ENCODE data around the gene NDUFA8. TPM values are rescaled to one million over a fixed set of nuclear protein-coding genes. Genes with fewer than 3 reads are reported as not detected.
A peak's percentile ranks its signal among the peaks of the same experiment; 100 is the strongest.

Gene NDUFA8
- polyA plus RNA-seq (2013, experiment 1 of 2): 96.5 TPM
- polyA plus RNA-seq (2013, experiment 2 of 2): 80.9 TPM

GRCh38 chr9:122159026-122159924, at the start of gene NDUFA8, which contains the start of gene MORN5:
NDUFA8 (minus strand) TSS chr9:122159779; CDS start chr9:122159677, 102 bp downstream.
MORN5 (plus strand) TSS chr9:122159908; CDS start chr9:122159973, 65 bp downstream.
- Histone ChIP-seq H3K9me3 (ENCODE audit: control insufficient read depth, low read length) (no peaks in the 10 kb centered on the region), H3K27ac (ENCODE audit: low read depth, low read length, severe bottlenecking) (peak within 1 kb of the TSS; percentile 2), H3K4me1 (ENCODE audit: control insufficient read depth, insufficient read depth, low read length, poor library complexity, severe bottlenecking) (no peaks in the 10 kb centered on the region), H3K36me3 (ENCODE audit: control insufficient read depth, insufficient read depth, low read length) (no peaks in the 10 kb centered on the region), H3K4me3 (ENCODE audit: extremely low read depth, insufficient read depth, low read length, poor library complexity, severe bottlenecking) (peak within 1 kb of the TSS; percentile 94)
- WGBS, 2 experiments (ENCODE audit: insufficient coverage in 2 of 2): 1 to 4% methylated on average over 42 to 44 of the region's 56 CpGs

DNA sequence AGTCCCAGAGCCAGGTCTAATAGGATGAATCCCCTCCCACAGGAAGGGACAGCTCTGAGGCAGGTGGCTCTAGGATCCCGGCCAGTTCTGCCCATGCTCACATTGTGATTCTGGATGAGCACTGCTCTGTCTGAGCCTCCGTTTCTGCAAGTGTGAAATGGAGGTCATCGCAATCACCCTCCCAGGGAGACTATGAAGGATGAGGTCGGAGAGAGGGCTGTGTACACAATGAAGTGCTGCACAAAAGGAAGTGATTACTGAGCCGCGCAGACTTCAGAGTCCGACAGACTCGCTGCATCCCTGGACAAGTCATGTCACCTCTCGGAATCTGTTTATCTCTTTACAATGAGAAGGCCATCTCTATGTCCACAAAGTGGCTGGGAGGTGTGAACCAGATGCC, 47.5 kb upstream of the NDUFA8 start:
- no peak overlapping the region for H3K4me3 ChIP-seq (ENCODE audit: extremely low read depth, insufficient read depth, low read length, poor library complexity, severe bottlenecking)
- no peaks in the 10 kb centered on the region for H3K9me3 ChIP-seq (ENCODE audit: control insufficient read depth, low read length)
- no peaks in the 10 kb centered on the region for H3K4me1 ChIP-seq (ENCODE audit: control insufficient read depth, insufficient read depth, low read length, poor library complexity, severe bottlenecking)
- WGBS, 2 experiments (ENCODE audit: insufficient coverage in 2 of 2): 91 to 96% methylated on average over 9 of the region's 9 CpGs
- no peak overlapping the region for H3K27ac ChIP-seq (ENCODE audit: low read depth, low read length, severe bottlenecking)
- no peaks in the 10 kb centered on the region for H3K36me3 ChIP-seq (ENCODE audit: control insufficient read depth, insufficient read depth, low read length)

GRCh38 chr9:122206118-122207046, 46.8 kb upstream of the NDUFA8 start:
- 85 to 100% methylated on average over 5 to 8 of the region's 9 CpGs for WGBS, 2 experiments (ENCODE audit: insufficient coverage in 2 of 2)
- H3K36me3 ChIP-seq (ENCODE audit: control insufficient read depth, insufficient read depth, low read length): no peaks in the 10 kb centered on the region
- no peaks in the 10 kb centered on the region for H3K9me3 ChIP-seq (ENCODE audit: control insufficient read depth, low read length)
- H3K4me1 ChIP-seq (ENCODE audit: control insufficient read depth, insufficient read depth, low read length, poor library complexity, severe bottlenecking): peaks cover 2% of the 10 kb centered on the region
- no peak overlapping the region for H3K4me3 ChIP-seq (ENCODE audit: extremely low read depth, insufficient read depth, low read length, poor library complexity, severe bottlenecking)
- no peak overlapping the region for H3K27ac ChIP-seq (ENCODE audit: low read depth, low read length, severe bottlenecking)

DNA sequence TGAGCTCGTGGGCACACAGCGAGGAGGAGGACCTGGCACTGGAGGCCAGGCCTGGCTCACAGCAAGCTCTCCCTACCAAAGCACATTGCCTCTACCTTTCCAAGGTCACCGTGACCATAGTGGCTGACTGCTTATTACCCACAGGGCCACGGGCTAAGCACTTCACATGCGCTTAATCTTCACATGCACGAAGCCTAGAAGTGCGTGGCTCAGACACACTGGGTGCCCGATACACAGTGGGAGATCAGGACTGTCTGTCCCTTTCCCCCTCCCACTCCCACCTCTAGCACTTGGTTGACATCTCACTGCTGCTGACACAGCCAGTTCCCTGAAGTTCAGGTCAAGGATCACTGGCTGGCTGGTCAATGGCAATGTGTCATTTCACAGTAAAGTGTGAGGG, 45.6 kb upstream of the NDUFA8 start:
- Histone ChIP-seq H3K36me3 (ENCODE audit: control insufficient read depth, insufficient read depth, low read length) (no peaks in the 10 kb centered on the region), H3K4me1 (ENCODE audit: control insufficient read depth, insufficient read depth, low read length, poor library complexity, severe bottlenecking) (peaks cover 3% of the 10 kb centered on the region), H3K4me3 (ENCODE audit: extremely low read depth, insufficient read depth, low read length, poor library complexity, severe bottlenecking) (no peak overlapping the region), H3K9me3 (ENCODE audit: control insufficient read depth, low read length) (no peaks in the 10 kb centered on the region), H3K27ac (ENCODE audit: low read depth, low read length, severe bottlenecking) (no peak overlapping the region)
- WGBS, 2 experiments (ENCODE audit: insufficient coverage in 2 of 2): 94 to 98% methylated on average over 8 of the region's 8 CpGs

DNA sequence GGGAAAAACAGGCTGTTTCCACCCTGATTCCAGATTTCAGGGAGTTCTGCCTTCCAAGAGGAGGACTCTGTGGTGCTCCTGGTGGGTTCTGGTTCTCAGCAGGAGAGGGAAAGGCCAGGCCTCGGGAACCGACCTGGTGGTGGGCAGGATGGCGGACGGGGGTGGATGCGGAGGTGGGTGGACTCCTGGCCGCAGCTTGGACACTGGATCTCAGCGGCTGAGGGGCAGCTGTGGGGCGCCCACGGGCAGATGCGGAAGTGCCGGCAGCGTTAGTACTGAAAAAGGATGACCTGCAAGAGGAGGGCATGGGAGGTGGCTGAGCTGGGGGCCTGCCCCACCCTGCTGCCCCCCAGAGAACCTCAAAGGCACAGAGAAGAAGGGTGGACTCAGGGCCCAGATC, 44.9 kb upstream of the NDUFA8 start:
- Histone ChIP-seq H3K36me3 (ENCODE audit: control insufficient read depth, insufficient read depth, low read length) (no peaks in the 10 kb centered on the region), H3K4me3 (ENCODE audit: extremely low read depth, insufficient read depth, low read length, poor library complexity, severe bottlenecking) (no peak overlapping the region), H3K4me1 (ENCODE audit: control insufficient read depth, insufficient read depth, low read length, poor library complexity, severe bottlenecking) (peaks cover 3% of the 10 kb centered on the region), H3K9me3 (ENCODE audit: control insufficient read depth, low read length) (no peaks in the 10 kb centered on the region), H3K27ac (ENCODE audit: low read depth, low read length, severe bottlenecking) (no peak overlapping the region)
- 88% methylated on average over 9 to 12 of the region's 12 CpGs for WGBS, 2 experiments (ENCODE audit: insufficient coverage in 2 of 2)

DNA sequence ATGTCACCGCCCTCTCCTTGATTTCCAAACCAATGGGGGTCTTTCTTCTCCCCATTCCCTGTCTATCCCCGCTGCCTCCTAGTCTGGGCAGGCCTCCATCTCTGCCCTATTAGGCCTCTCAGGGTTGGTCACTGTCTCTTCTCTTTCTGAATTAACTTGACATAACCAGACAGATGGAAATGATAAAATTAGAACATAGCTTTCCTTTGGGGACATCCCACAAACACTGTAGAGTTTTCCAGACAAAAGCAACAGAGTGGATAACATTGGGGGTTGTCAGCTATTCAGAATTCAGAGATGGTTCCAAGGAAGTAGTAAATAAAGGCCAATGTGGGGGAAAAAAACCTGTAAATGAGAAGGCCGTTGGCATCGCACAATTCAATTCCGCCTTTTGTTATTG, 44.5 kb upstream of the NDUFA8 start:
- no peaks in the 10 kb centered on the region for H3K9me3 ChIP-seq (ENCODE audit: control insufficient read depth, low read length)
- H3K27ac ChIP-seq (ENCODE audit: low read depth, low read length, severe bottlenecking): no peak overlapping the region
- H3K4me1 ChIP-seq (ENCODE audit: control insufficient read depth, insufficient read depth, low read length, poor library complexity, severe bottlenecking): peaks cover 3% of the 10 kb centered on the region
- WGBS, 2 experiments (ENCODE audit: insufficient coverage in 2 of 2): 91 to 93% methylated on average over 4 to 5 of the region's 5 CpGs
- H3K36me3 ChIP-seq (ENCODE audit: control insufficient read depth, insufficient read depth, low read length): no peaks in the 10 kb centered on the region
- no peak overlapping the region for H3K4me3 ChIP-seq (ENCODE audit: extremely low read depth, insufficient read depth, low read length, poor library complexity, severe bottlenecking)

GRCh38 chr9:122202111-122202510, 42.5 kb upstream of the NDUFA8 start:
- Histone ChIP-seq H3K27ac (ENCODE audit: low read depth, low read length, severe bottlenecking) (no peak overlapping the region), H3K36me3 (ENCODE audit: control insufficient read depth, insufficient read depth, low read length) (no peaks in the 10 kb centered on the region), H3K4me3 (ENCODE audit: extremely low read depth, insufficient read depth, low read length, poor library complexity, severe bottlenecking) (no peak overlapping the region), H3K4me1 (ENCODE audit: control insufficient read depth, insufficient read depth, low read length, poor library complexity, severe bottlenecking) (peaks cover 3% of the 10 kb centered on the region), H3K9me3 (ENCODE audit: control insufficient read depth, low read length) (no peaks in the 10 kb centered on the region)
- WGBS, 2 experiments (ENCODE audit: insufficient coverage in 2 of 2): 97 to 100% methylated on average over 2 to 3 of the region's 3 CpGs

DNA sequence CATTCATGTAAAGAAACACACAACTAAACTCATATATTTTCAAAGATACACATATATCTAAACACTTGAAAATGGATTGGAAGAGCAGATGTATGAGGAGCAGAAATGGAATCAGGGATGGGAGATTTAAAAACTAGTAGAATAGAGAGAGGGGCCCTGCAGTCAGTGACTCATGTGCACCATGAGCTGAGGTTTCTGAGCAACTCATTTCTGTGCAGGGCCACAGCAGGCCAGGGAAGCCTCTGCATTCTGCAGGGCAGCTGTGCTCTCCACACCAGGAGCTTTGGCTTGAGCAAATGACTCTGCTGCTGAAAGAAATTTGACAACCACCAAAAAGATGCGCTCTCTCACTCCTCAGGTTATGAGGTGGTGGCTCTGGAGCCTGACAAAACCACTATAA, 42.1 kb upstream of the NDUFA8 start:
- Histone ChIP-seq H3K4me3 (ENCODE audit: extremely low read depth, insufficient read depth, low read length, poor library complexity, severe bottlenecking) (no peak overlapping the region), H3K9me3 (ENCODE audit: control insufficient read depth, low read length) (no peaks in the 10 kb centered on the region), H3K4me1 (ENCODE audit: control insufficient read depth, insufficient read depth, low read length, poor library complexity, severe bottlenecking) (peaks cover 3% of the 10 kb centered on the region), H3K27ac (ENCODE audit: low read depth, low read length, severe bottlenecking) (no peak overlapping the region), H3K36me3 (ENCODE audit: control insufficient read depth, insufficient read depth, low read length) (no peaks in the 10 kb centered on the region)
- 86 to 100% methylated on average over 1 of the region's 1 CpG for WGBS, 2 experiments (ENCODE audit: insufficient coverage in 2 of 2)

DNA sequence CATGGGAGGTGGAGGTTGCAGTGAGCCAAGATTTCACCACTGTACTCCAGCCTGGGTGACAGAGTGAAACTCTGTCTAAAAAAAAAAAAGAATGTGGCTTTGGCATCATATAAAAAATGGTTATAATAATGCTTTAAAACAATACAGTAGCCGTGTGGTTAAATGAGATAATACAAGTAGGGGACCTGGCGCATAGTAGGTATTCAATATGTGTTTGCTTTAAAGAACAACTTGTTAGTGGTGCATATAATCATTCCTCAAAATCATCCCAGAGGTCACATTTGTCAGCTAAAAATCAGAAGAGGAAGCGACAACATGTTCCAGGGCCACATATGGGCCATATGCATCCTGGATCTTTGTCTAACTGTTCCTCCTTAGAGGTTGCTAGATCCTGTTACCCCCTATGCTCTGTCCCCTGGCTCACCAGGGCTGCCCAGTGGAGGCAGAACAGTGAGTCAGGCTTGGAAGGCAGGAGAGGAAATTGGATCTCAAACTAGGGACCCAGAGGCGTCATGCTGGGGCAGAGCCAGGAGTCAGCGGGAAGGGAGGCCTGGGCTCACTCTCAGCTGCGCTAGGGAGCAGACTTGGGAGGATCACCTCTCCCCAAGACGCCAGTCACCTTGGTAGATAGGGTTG, 41.5 kb upstream of the NDUFA8 start:
- H3K4me1 ChIP-seq (ENCODE audit: control insufficient read depth, insufficient read depth, low read length, poor library complexity, severe bottlenecking): peaks cover 3% of the 10 kb centered on the region
- H3K9me3 ChIP-seq (ENCODE audit: control insufficient read depth, low read length): no peaks in the 10 kb centered on the region
- H3K36me3 ChIP-seq (ENCODE audit: control insufficient read depth, insufficient read depth, low read length): no peaks in the 10 kb centered on the region
- no peak overlapping the region for H3K4me3 ChIP-seq (ENCODE audit: extremely low read depth, insufficient read depth, low read length, poor library complexity, severe bottlenecking)
- WGBS, 2 experiments (ENCODE audit: insufficient coverage in 2 of 2): 93 to 100% methylated on average over 1 to 5 of the region's 7 CpGs
- no peak overlapping the region for H3K27ac ChIP-seq (ENCODE audit: low read depth, low read length, severe bottlenecking)

DNA sequence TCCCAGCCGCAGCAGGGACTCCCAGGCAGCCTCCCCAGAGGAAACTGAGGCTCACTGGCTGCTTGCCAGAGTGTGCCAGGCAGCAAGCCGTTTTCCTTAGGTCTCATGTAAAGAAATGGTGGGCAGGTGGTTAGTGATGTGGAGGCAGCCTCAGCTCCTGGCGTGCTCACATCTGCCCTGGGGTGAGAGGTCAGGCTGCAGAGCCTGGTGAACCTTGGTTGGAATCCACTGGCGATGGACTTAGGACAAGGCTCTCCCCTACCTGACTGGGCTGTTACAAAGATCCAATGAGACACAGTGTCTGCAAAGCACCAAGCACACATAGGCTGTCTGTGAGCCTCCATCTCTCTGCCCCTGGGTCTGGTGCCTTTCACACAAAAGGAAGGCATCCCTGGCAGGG, 38.3 kb upstream of the NDUFA8 start:
- H3K27ac ChIP-seq (ENCODE audit: low read depth, low read length, severe bottlenecking): no peak overlapping the region
- 89 to 100% methylated on average over 2 to 3 of the region's 4 CpGs for WGBS, 2 experiments (ENCODE audit: insufficient coverage in 2 of 2)

More for the DNA sequence above, 38.3 kb upstream of the NDUFA8 start:
- Histone ChIP-seq H3K4me3 (ENCODE audit: extremely low read depth, insufficient read depth, low read length, poor library complexity, severe bottlenecking) (no peak overlapping the region), H3K36me3 (ENCODE audit: control insufficient read depth, insufficient read depth, low read length) (no peaks in the 10 kb centered on the region), H3K9me3 (ENCODE audit: control insufficient read depth, low read length) (no peaks in the 10 kb centered on the region), H3K4me1 (ENCODE audit: control insufficient read depth, insufficient read depth, low read length, poor library complexity, severe bottlenecking) (peaks cover 3% of the 10 kb centered on the region)

All from mesodermal cell (in vitro differentiated cells).